Gastrocnemius medialis (tissue), 4 donors: ENCODE results near the gene VCPKMT. TPM values are rescaled to one million over a fixed set of nuclear protein-coding genes. Genes with fewer than 3 reads are reported as not detected.

Experiments used
- ATAC-seq, 2 donors: fragments of 150-250 bp; one replicate each; pipeline ENCODE4 v1.9.1; 2016
- DNase-seq, 2 donors: peaks; one replicate each; pipeline ENCODE4 v3.0.0-alpha.2; 2019
- H3K27ac ChIP-seq, 4 donors: fragments of 200-600 bp; sonication (generic); 1 replicate in 1 of 4; 2 replicates in 3 of 4; pipeline ENCODE4 v1.5.1; 2016 to 2018; ENCODE audit warnings: mild to moderate bottlenecking in 2 of 4, moderate library complexity in 1 of 4
- H3K27me3 ChIP-seq, 3 donors: fragments of 200-600 bp; sonication (generic) in 2 of 3; 1 replicate in 1 of 3; 2 replicates in 2 of 3; pipeline versions ENCODE4 v1.5.1 to v1.6.0; 2016 to 2019; ENCODE audit warnings: mild to moderate bottlenecking in 1 of 3, moderate library complexity in 1 of 3
- H3K36me3 ChIP-seq, 2 donors: fragments of 200-600 bp; sonication (generic) in 1 of 2; one replicate each; pipeline ENCODE4 v1.5.1; 2017 to 2018
- H3K4me1 ChIP-seq, 2 donors: fragments of 200-600 bp; sonication (generic) in 1 of 2; one replicate each; pipeline ENCODE4 v1.5.1; 2016 to 2017; ENCODE audit warnings: mild to moderate bottlenecking in 2 of 2
- H3K4me3 ChIP-seq, 4 donors: fragments of 200-600 bp; sonication (generic) in 3 of 4; 1 replicate in 1 of 4; 2 replicates in 3 of 4; pipeline ENCODE4 v1.5.1; 2016 to 2019; ENCODE audit warnings: mild to moderate bottlenecking in 2 of 4
- H3K9me3 ChIP-seq, 3 donors: fragments of 200-600 bp; sonication (generic) in 2 of 3; 1 replicate in 1 of 3; 2 replicates in 2 of 3; pipeline ENCODE4 v1.5.1; 2016 to 2019
- CTCF ChIP-seq, 5 experiments: fragments of 450-650 bp in 3 of 5; fragments of 200-600 bp in 2 of 5; sonication (generic) in 2 of 5; IDR thresholded peaks in 4 of 5; conservative IDR thresholded peaks in 1 of 5; 1 replicate in 4 of 5; 2 replicates in 1 of 5; pipeline ENCODE4 v1.5.1; 2016 to 2019; ENCODE audit warnings: antibody characterized with exemption in 5 of 5, mild to moderate bottlenecking in 3 of 5, moderate library complexity in 3 of 5
- POLR2A ChIP-seq, 2 donors: fragments of 450-650 bp; IDR thresholded peaks; one replicate each; pipeline ENCODE4 v1.6.1; 2017; ENCODE audit warnings: antibody characterized with exemption in 2 of 2, mild to moderate bottlenecking in 2 of 2, moderate library complexity in 2 of 2
- in situ Hi-C, 4 donors: fragments of 200-750 bp; cut with MboI; loops; one replicate each; pipeline versions ENCODE4 v1.15.0 to v1.8.0; 2017; ENCODE audit warnings: low sequenced_read_pairs in 4 of 4
- intact Hi-C: fragments of 100-400 bp; cut with DNase I; formaldehyde crosslinking; loops from one replicate; pipeline ENCODE4 v1.15.1; 2023; ENCODE audit warnings: low total_unique reads
- total RNA-seq, 4 donors: library from RNA; depleted of rRNA; stranded (reverse); fragments of >200 nt; gene quantifications; one replicate each; pipeline versions ENCODE4 v1.1.0 to v1.2.3, GENCODE V29; 2016

Gene VCPKMT
- total RNA-seq, 4 donors from 2014 or later, result 2.2 to 7.3 (median 4.9) TPM

GRCh38 chr14:50116966-50117365, 594 bp upstream of the VCPKMT start:
- Histone ChIP-seq H3K36me3 (peaks cover 0 to 34% of the 10 kb centered on the region in 2 donors), H3K27me3 (no peaks in the 10 kb centered on the region), H3K4me3 (peak overlapping the region; percentile 75 to 87 (median 82)), H3K9me3 (no peaks in the 10 kb centered on the region), H3K4me1 (peaks cover 14% of the 10 kb centered on the region in 2 donors), H3K27ac (peak overlapping the region; percentile 86 to 92 (median 90))
- intact Hi-C loops (loop anchor here (2.0 to 10.0 kb wide), 3 partner anchors 118 to 416 kb away; partner anchors contain the start of genes KLHDC2, MAP4K5 and SOS2), in situ Hi-C loops (loop anchor here in 2 of 4 donors (10.0 to 25.0 kb wide), 2 partner anchors 252 to 480 kb away; partner anchors contain the start of gene DNAAF2 (in 2 of the 2))
- ATAC-seq (peak in 1 of 2 donors; percentile 4), DNase-seq (no peak)
- no peak for TF ChIP-seq CTCF (IDR thresholded peaks at IDR 0.05 in 4 of 5, conservative IDR thresholded peaks at IDR 0.05 in 1 of 5)
- TF ChIP-seq POLR2A (IDR thresholded peaks at IDR 0.05), result no peak

- no peak for DNase-seq
These were observed 2.9 kb downstream of the VCPKMT start for GRCh38 chr14:50113381-50114035.

GRCh38 chr14:50110323-50111037, 5.9 kb downstream of the VCPKMT start:
- no peak for ATAC-seq
- no peak for DNase-seq
- Histone ChIP-seq H3K9me3 (no peaks in the 10 kb centered on the region), H3K27me3 (no peaks in the 10 kb centered on the region), H3K27ac (no peak overlapping the region), H3K36me3 (peaks cover 0 to 47% of the 10 kb centered on the region in 2 donors), H3K4me1 (peaks cover 4 to 6% of the 10 kb centered on the region in 2 donors), H3K4me3 (no peak overlapping the region)
- intact Hi-C loops, result loop anchor here (10.0 kb wide), 2 partner anchors 124 to 346 kb away; partner anchors contain the start of genes KLHDC2 and SOS2
- in situ Hi-C loops, result loop anchor here in 3 of 4 donors (5.0 to 25.0 kb wide), 3 partner anchors 243 to 473 kb away; partner anchors contain the start of gene DNAAF2 (in 2 of the 3)
- TF ChIP-seq CTCF (IDR thresholded peaks at IDR 0.05 in 4 of 5, conservative IDR thresholded peaks at IDR 0.05 in 1 of 5) (no peak), POLR2A (IDR thresholded peaks at IDR 0.05) (no peak)

More at GRCh38 chr14:50113381-50114035, 2.9 kb downstream of the VCPKMT start:
- TF ChIP-seq CTCF (IDR thresholded peaks at IDR 0.05 in 4 of 5, conservative IDR thresholded peaks at IDR 0.05 in 1 of 5) (no peak), POLR2A (IDR thresholded peaks at IDR 0.05) (no peak)
- Histone ChIP-seq H3K27me3 (no peaks in the 10 kb centered on the region), H3K4me1 (peaks cover 14% of the 10 kb centered on the region in 2 donors), H3K9me3 (no peaks in the 10 kb centered on the region), H3K36me3 (peaks cover 0 to 55% of the 10 kb centered on the region in 2 donors), H3K4me3 (no peak overlapping the region), H3K27ac (no peak overlapping the region)
- no peak for ATAC-seq
- intact Hi-C loops (loop anchor here (10.0 kb wide), 2 partner anchors 121 to 349 kb away; partner anchors contain the start of genes KLHDC2 and SOS2), in situ Hi-C loops (loop anchor here in 3 of 4 donors (5.0 to 25.0 kb wide), 3 partner anchors 246 to 476 kb away; partner anchors contain the start of gene DNAAF2 (in 2 of the 3))

- Histone ChIP-seq H3K4me3 (no peak overlapping the region), H3K9me3 (no peaks in the 10 kb centered on the region), H3K27me3 (no peaks in the 10 kb centered on the region), H3K27ac (no peak overlapping the region), H3K36me3 (peaks cover 0 to 42% of the 10 kb centered on the region in 2 donors), H3K4me1 (peaks cover 0 to 6% of the 10 kb centered on the region in 2 donors)
- in situ Hi-C loops (loop anchor here in 2 of 4 donors (25.0 kb wide), 1 partner anchor 472 kb away; the partner anchor contains the start of gene DNAAF2 (in 2 of the 2)), intact Hi-C loops (loop anchor here (5.0 to 10.0 kb wide), 2 partner anchors 107 to 475 kb away; partner anchors contain the start of gene DNAAF2)
- DNase-seq, result no peak
- TF ChIP-seq CTCF (IDR thresholded peaks at IDR 0.05 in 4 of 5, conservative IDR thresholded peaks at IDR 0.05 in 1 of 5) (no peak), POLR2A (IDR thresholded peaks at IDR 0.05) (no peak)
- ATAC-seq, result no peak
These were observed 7.0 kb downstream of the VCPKMT start for GRCh38 chr14:50109342-50109741.
